Activated gamma-delta T cell (primary cell): ENCODE data around the gene TRIO.

Source experiments
- DNase-seq: peaks from one replicate; lab custom pipeline; 2025; lab: John Stamatoyannopoulos, UW

Gene TRIO

DNA sequence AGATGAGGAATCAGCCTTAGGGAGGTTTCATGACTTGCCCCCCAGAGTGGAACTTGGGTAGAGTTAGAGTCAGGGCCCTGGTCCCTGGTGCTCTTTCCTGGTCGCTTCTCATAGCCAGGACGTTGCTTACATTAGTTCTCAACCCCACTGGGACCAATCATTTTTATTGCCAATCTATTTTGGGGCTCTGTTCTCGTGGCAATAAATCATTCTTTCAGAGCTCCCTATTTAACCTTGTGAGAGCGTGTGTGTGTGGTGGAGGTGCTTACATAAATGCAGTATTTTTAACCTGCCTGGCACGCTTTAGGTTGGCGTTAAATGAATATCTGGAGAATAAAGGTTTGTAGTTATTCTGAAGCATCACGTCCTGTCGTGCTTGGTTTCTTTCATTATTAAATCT is 4.1 kb downstream of the TRIO start:
- DNase-seq, result no peak

DNA sequence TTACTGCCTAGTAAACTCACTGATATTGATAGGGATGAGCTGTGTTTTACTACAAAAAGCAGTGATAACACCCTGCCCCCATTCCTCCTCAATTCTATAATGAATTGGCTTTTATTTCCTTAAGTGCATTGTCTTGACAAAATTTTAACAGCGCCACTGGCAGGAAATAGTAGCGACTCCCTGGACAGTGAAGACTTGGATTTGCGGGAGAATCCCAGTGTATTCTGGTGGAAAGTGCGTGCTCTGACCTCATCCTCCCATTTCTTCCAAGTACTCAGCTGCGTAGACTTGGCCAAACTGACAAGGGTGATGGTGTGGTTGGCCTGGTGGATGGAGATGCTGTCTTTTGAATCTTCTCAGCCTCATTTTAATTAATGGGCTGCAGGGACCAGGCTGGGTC is 5.3 kb downstream of the TRIO start:
- DNase-seq, result no peak

DNA sequence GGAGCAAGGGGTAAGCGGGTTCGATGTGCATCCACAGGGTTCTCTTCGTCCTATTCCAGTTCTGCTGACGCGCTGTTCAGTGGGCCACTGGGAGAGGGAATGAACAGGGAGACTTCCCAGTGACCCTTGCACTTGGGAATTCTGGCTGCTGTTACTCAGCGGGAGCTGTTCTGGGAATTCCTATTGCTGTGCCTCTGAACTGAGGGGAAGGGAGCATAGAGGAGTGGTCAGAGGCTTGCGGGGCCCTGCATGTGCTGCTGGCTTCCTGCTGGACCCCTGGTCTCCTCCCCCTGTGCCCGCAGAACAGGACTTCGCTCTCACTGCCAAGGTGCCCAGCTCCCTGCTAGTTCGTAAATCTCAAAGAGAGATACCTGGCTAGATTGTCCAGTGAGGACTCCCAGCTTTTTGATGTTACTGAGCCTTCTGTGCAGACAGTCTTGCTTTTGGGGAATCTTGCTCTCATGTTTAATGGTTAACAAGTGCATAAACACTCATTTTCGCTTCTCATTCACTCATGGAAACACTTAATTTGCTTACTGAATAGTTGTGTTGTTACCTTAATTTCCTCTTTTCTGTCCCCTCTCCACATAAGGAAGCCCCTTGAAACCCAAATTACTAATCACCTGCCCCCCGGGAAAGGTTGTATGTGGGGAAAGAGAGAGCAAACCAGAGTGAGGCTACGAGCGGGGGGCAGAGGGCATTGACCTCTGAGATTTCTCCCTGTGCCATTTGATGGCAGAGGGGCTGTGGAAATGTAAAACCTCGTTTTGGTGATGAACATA is 5.9 kb downstream of the TRIO start:
- DNase-seq, result no peak

DNA sequence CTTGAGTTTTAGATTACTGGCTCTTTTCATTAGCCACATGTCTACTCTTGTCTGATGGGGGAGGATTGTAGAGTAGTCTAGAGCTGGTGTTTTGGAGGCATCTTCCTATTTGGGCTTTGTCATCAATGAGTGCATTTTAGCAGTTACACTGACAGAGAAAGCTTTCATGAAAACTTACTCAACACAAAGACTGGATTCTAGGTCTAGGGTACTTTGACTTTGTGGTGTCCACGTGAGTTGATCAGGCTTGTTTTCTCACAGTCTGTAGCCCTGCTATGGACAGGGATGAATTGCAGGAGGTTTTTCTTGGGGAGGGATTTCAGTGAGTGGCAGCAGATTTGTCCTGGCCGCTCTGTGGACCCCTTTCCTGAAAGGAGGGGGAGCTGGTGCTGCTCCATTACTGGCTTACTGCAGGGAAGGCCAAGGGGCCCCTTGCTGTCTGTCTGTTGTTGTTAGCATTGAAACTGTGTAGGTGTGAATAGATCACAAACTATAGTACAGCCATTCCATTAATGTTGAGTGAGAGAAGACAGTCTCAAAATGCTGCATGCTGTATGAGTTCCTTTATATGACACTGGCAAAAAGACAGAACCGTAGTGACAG is 6.6 kb downstream of the TRIO start:
- no peak for DNase-seq

DNA sequence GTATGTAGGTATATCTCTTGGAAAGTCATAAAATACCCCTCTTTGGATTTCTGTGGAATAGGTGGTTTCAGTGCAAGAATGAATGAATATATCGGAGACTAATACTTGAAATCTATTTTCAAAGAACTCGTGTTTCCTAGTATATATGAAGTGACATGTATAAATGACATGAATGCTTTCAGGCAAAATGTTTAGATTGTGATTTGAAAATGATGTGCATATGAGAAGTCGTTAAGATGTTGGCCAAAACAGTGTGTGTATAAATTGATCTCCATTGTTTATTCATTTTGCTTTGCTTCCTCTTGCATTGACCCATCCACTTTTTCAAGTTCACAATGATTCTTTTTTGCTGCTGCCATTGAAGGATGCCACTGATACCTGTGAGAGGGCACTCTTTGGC is 8.3 kb downstream of the TRIO start:
- DNase-seq, result no peak

DNA sequence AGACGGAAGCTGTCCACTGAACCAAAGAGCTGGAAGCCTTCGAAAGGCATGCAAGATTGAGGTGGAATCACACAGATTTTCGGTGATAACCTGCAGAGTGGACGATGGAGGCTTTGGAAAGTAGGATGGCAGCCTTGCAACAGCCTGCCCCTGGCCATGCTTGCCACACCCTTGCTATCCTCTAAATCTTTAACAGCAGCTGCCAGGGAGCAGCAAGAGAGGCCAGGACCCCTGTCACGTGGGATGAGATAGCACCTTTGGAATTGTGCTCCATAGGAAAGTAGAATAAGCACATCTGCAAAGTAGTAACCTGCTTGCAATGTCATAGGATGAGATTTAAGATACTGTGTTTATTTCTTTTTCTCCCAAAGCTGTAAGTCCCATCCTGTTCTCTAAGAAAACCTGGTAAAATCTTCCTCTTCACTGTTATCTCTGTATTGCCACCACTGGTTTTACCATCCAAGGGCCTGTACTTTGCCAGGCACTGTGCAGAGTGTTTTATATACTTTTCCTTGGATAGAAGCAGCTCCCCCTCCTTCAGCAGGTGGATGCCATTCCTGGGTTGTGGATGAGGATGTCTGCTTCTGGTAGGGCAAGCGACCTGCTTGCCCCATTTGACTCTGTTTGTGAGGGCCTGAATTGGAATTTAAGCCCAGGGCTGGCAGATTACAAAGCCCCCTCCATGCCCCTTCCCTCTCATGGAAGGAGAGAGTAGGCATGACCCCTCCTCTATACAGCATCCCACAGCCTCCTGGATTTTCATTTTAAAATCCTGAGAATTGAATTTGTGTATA is 10.1 kb downstream of the TRIO start:
- DNase-seq, result no peak

DNA sequence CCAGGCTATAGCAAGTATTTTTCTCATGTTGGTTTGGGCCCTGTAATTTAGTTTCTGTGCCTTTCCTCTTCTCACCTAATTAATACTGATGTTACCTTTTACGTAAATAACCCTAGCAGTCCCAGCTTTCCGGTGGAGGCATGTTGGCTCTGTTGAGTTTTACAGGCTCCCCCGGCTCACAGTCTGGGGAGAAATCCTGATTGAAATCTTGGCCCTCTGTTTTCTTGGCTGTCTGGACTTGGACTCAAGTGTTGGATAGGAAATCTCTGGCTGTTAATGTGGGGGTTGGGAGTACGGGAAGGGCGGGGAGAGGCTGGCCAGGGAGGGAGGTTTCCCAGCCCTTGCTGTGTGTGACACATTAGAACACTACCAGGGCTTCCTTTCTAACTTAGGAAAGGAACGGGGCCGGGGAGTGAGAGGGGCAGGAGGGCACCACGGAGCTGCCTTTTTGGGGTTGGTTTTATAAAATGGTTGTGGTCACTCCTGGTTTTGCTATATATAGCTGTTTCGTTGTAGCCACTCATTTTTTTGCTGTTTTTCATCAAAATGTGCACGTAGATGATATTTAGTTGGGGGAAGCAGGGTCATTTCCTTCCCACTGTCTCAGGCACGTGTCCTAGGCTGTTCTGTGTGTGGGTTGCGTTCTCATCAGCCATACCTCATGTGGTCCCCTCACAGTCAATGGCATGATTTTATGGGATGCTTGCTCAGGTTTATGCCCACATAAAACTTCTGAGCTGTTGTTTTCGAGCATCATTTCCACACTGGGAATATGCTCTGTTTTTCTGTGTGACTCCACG is 11.0 kb downstream of the TRIO start:
- no peak for DNase-seq

DNA sequence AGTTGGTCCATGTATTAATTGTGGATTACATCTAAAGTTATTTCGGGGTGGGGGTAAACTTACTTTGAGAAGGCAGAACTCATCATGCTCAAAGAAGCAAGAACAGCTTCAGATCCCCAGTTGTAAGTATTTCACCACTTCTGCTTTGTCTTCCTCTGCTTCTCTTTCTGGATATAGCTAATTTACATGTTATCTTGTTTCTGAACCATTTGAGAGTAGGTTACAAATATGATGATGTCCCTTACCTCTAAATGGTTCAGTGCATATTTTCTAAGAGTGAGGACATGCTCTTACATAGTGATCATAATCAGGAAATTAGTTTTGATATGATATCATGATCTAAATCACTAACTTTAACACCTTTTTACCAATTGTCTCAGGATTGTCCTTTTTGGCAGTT is 11.9 kb downstream of the TRIO start:
- no peak for DNase-seq

DNA sequence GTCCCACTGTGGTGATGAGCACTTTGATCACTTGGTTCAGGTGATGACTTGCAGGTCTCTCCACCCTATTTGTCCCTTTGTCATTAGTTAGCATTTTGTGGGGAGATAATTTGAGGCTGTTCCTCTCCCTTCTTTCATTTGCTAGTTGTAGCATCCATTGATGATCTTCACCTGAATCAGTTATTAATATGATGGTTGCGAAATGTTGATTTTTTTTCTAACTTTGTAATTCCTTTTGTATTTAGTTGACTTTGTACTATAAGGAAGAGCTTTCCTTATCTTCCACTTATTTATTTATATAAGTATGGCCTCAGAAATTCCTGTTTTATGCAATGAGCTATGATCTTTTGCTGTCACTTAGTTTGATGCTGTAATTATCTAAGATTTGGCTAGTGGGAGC is 12.6 kb downstream of the TRIO start:
- no peak for DNase-seq

DNA sequence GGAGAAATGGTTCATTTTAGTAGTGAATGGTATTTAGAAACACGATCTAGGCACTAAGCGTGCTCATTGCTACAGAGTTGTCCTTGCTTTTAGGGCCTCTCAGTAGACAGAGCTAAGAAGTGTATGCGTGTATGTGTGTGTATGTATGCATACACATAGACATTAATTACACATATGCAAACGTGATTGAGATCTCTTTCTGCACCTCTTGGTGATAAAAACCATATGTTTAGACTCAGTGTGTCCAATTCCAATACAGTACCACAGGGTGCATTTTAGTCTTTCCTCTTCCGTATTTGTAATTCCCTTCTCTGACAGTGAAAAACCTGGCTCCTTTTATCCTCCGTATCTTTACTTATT is 13.1 kb downstream of the TRIO start:
- DNase-seq, result no peak

DNA sequence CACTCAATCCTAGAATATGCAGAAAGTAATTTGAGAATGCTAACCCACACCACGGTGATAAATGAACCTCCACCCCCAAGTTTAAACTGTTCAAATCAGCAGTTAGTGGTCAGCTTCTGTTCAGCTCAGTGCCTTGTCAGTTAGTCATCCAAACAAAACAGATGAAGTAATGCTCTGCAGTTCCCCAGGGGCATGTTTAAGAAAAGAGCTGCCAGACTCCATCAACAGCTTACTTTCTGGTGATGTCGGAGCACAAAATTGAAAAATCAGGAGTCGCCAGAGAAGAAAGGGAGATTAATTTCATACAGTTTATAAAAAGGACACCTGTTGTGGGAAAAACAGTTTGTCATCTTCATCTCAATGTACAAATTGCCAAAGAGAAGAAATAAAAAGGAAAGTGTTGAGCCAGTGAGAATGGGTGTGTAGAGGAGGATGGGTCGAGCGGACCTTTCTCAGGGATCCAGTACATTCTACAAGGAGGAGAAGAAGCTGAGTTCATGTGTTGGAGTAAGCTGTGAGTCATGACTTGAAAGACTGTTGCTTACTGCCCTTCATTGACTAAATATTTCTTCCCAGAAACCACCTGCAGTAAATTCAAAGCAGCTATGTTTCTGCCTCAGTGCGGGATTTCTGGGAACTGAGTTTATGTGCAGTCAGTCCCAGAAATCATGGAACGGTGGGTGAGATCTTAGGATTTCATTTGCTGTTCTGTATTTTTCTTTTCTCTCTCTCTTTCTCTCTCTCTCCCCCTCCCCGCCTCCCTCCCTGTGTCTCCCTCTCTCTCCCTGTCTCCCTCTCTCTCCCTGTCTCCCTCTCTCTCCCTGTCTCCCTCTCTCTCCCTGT is 13.7 kb downstream of the TRIO start:
- no peak for DNase-seq

DNA sequence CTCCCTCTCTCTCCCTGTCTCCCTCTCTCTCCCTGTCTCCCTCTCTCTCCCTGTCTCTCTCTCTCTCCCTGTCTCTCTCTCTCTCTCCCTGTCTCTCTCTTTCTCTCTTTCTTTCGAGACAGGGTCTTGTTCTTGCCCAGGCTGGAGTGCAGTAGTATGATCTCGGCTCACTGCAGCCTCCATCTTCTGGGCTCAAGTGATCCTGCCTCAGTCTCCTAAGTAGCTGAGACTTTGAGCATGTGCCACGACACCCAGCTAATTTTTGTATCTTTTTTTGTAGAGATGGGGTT is 14.3 kb downstream of the TRIO start:
- no peak for DNase-seq

DNA sequence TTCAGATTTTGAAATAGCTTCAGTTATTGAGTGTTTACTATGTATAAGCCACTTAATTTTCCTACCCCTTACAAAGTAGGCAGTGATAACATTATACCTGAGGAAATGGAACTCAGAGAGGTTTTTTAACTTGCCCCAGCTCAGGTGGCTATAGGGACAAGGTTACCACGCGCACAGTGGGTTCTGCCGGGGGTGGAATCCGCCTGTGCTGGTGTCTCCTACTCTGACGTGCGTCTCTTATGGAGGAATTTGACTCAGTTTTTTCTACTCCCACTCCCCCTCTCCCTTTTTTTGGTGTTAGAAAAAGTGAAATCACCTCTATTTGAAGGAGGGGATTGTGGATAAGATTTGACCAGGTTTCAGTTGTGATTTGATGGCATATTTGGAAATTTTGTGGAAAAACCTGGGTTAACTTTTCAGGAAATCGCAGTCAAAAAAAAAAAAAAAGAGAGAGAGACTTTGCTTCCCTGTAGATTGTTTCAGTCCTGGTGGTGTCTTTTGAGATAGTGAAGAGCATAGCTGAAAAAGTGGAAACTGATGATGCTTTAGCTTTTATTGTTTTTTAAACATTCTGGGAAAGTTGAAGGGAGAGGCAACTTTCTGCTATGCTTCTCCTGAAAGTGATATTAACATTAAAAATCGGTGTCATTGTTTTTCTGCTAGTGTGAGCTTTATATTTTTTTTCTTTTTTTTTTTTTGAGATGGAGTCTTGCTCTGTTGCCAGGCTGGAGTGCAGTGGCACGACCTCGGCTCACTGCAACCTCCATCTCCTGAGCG is 15.9 kb downstream of the TRIO start:
- no peak for DNase-seq

DNA sequence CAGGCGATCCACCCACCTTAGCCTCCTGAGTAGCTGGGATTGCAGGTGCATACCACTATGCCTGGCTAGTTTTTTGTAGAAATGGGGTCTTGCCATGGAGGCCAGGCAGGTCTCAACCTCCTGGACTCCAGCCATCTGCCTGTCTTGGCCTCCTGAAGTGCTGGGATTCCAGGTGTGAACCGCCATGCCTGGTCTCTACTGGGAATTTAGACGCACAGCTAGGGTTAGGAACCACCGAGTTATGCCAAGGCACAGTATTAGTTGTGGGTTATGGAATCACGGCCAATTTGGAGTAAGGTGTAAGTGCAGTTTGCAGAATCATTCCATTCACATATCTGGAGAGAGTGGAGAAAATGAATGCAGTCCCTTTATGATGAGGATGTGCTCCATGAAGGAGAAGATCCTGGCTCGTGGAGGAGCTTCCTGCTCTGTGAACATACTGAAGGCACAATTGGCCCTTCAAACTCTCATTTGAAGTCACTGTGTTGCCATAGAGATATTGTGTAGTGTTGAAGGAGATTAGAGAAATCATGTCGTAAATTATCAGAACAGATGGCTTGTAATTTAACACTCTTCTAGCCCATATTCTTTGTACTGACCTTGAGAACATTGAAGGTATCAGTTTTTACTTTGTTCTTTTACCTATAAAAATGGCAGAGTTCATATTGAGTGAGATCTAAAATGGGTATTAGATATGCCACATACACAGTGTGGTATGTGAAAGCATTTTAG is 18.8 kb downstream of the TRIO start:
- DNase-seq, result no peak

DNA sequence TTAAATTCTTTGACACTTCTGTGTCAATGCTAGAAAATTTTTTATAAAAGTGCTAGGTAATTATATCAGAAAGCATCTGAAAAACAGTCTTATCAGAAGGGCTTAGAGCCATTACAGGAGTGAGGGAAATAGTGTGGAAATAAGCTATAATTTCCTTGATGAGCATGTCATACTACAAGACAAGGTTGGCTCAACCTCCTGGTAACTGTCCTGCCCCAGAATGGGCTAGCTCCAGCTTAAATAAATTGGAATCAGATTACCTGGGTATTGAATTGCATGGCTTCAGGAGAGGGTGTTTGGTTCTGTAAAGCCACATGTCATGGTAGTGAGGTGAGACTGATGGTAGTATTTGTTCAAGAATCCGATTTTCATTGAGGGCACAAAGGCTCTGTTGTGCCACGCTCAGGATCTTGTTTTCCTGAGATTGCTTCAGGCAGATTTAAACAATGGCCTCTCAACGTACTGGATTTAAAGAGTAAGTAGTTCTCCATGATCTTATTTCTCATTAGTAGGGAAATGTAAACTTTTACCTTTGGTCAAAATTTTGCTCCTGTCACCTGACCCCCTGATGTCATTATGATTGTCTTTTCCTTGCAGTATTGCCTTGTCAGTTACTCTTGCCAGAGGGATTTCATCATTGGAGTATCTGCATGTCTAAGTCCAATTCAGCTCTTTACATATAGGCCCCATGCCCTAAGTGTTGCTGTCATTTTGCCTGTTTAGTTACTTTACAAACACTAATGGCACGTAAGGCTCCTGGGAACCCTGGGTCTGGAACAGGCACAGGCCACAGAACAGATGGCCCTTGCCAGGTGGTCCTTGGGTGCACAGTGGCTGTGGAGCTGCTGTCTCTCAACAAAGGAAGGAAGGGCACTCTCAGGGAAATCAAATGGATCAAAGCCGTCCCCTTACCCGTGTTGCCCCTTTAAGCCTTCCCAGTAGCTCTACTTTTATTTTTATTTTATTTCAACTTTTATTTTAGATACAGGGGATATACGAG is 21.3 kb downstream of the TRIO start:
- DNase-seq, result no peak

DNA sequence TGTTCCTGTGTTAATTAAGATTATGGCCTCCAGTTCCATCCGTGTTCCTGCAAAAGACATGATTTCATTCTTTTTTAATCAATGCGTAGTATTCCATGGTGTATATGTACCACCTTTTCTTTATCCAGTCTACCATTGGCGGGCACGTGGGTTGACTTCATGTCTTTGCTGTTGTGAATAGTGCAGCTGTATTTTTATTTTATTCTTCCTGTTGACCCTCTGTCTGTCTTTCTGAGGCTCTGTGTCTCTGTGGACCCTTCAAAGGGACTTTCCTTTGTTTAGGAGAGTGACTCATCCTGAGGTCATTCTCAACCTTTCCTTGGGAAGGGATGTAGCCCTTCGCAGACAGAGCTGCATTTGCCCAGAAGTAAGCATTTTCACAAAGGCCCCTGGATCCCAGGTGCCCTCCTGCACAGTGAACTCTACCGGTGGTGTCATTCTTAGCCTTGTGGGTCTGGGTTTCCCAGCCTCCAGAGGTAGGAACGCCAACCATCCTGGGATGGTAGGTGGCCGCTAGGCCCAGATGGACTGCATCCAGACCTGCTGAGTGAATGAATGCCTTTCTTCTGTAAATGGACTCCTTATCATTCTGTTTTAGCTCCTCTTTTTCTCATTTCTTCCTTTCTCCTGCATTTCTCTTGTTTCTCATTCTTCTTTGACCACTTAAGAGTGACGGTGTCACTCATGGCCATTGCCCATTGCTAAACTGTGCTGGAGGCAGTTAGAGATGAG is 22.4 kb downstream of the TRIO start:
- DNase-seq, result no peak

DNA sequence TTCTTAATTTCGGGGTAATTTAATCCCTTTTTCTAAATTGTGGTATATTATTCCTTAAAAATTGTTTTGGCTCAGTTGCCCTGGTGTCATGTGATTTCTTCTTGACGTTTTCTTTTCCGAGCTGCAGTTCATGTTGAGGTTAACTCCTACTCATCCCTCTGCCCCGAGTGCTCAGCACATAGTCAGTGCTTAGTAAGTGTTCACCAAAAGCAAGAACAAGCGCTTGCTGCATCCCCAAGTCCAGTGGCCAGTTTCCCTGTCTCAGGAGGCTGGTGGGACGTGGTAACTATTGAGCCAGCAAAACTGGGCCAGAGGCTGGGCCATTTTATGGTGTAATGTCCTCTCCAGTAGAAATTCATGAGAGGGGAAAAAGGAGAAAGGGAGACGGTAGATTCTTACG is 23.3 kb downstream of the TRIO start:
- no peak for DNase-seq

DNA sequence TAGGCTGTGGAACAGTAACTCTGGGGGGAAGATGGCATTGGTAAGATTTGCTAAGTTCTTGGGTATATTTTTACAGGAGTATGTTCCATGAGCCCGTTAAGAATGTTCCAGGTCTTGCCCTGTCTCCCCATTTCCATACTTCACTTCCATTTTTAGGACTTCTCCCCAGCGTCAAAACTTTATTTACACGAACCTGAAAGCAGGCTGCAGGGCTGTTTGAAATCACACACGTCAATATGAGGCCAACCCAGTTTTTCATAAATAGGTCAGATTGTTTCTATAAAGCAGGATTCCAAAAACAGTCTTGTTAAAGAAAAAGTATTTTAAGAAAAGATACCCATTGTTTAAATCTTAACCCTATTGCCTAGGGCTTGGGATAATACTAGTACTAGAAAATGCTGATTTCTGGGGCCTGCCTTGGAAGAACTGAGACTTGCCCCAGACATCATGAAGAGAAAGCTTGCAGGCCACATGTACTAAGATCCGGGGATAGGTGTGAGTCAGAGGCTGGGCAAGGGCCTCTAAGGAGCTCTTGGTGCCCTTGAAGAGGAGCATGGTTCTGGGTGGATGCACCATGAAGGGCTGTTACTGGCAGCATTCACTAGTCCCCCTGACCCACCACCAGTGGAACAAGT is 24.2 kb downstream of the TRIO start:
- no peak for DNase-seq
